HUES48 (cell line): ENCODE results near the gene RECK.
"Not testable (repeated sequence)": the region's sequence is repeated elsewhere in the genome, so short reads cannot be mapped to it uniquely, and the experiment has no call there.

ENCODE experiments used
- H3K27ac ChIP-seq: one replicate; pipeline ENCODE4 v1.7.0; 2013; ENCODE audit warnings: low read depth, low read length, inconsistent platforms
- H3K27me3 ChIP-seq: 2 replicates; pipeline ENCODE4 v1.6.1; 2013; ENCODE audit warnings: mild to moderate bottlenecking, low read length; ENCODE audit not compliant: control insufficient read depth, insufficient read depth
- H3K36me3 ChIP-seq: 2 replicates; pipeline ENCODE4 v1.6.1; 2013; ENCODE audit warnings: low read length; ENCODE audit not compliant: control insufficient read depth, insufficient read depth
- H3K4me1 ChIP-seq: 2 replicates; pipeline ENCODE4 v1.6.1; 2013; ENCODE audit warnings: mild to moderate bottlenecking, low read length; ENCODE audit not compliant: control insufficient read depth, insufficient read depth
- H3K4me3 ChIP-seq: 2 replicates; pipeline ENCODE4 v1.5.1; 2013; ENCODE audit warnings: mild to moderate bottlenecking, low read depth, low read length
- H3K9ac ChIP-seq: 2 replicates; pipeline ENCODE4 v1.6.1; 2013; ENCODE audit warnings: mild to moderate bottlenecking, low read depth, low read length, moderate library complexity
- H3K9me3 ChIP-seq: 2 replicates; pipeline ENCODE4 v1.6.1; 2013; ENCODE audit warnings: low read length; ENCODE audit not compliant: control insufficient read depth, insufficient read depth

RECK gene

GRCh38 chr9:36074055-36074454 is 37.3 kb downstream of the RECK start:
- no peak overlapping the region for H3K9ac ChIP-seq

GRCh38 chr9:36074870-36075532 is 38.3 kb downstream of the RECK start:
- H3K4me3 ChIP-seq: no peak overlapping the region

More at GRCh38 chr9:36074055-36074454, 37.3 kb downstream of the RECK start:
- no peak overlapping the region for H3K4me3 ChIP-seq
- H3K4me1 ChIP-seq: no peaks in the 10 kb centered on the region
- H3K27me3 ChIP-seq: no peaks in the 10 kb centered on the region
- H3K9me3 ChIP-seq: no peaks in the 10 kb centered on the region
- H3K27ac ChIP-seq: no peak overlapping the region
- no peaks in the 10 kb centered on the region for H3K36me3 ChIP-seq

GRCh38 chr9:36078051-36078450 is 41.3 kb downstream of the RECK start:
- Histone ChIP-seq H3K9ac (no peak overlapping the region), H3K9me3 (no peaks in the 10 kb centered on the region), H3K36me3 (0 out of 2 replicates have a peak, but pooled peaks cover under 1% of the 10 kb centered on the region), H3K4me3 (no peak overlapping the region), H3K4me1 (no peaks in the 10 kb centered on the region), H3K27ac (no peak overlapping the region), H3K27me3 (no peaks in the 10 kb centered on the region)

More at GRCh38 chr9:36074870-36075532, 38.3 kb downstream of the RECK start:
- Histone ChIP-seq H3K36me3 (no peaks in the 10 kb centered on the region), H3K27ac (no peak overlapping the region), H3K4me1 (no peaks in the 10 kb centered on the region), H3K9me3 (no peaks in the 10 kb centered on the region), H3K27me3 (no peaks in the 10 kb centered on the region), H3K9ac (no peak overlapping the region)

GRCh38 chr9:36080519-36080918 is 43.8 kb downstream of the RECK start:
- Histone ChIP-seq H3K27me3 (no peaks in the 10 kb centered on the region), H3K9me3 (no peaks in the 10 kb centered on the region), H3K27ac (no peak overlapping the region), H3K9ac (no peak overlapping the region), H3K4me3 (no peak overlapping the region), H3K4me1 (no peaks in the 10 kb centered on the region), H3K36me3 (0 out of 2 replicates have a peak, but pooled peaks cover 6% of the 10 kb centered on the region)

- Histone ChIP-seq H3K27ac (no peak overlapping the region), H3K4me3 (no peak overlapping the region), H3K4me1 (no peaks in the 10 kb centered on the region), H3K9me3 (no peaks in the 10 kb centered on the region; the same call in 1 of the 2 replicates), H3K36me3 (peaks cover 12% of the 10 kb centered on the region), H3K27me3 (no peaks in the 10 kb centered on the region), H3K9ac (no peak overlapping the region)
Measured at GRCh38 chr9:36082931-36083330, 46.2 kb downstream of the RECK start.

GRCh38 chr9:36086442-36086841 is 49.7 kb downstream of the RECK start:
- Histone ChIP-seq H3K27ac (no peak overlapping the region), H3K9me3 (no peaks in the 10 kb centered on the region; the same call in 1 of the 2 replicates), H3K27me3 (no peaks in the 10 kb centered on the region), H3K9ac (no peak overlapping the region), H3K4me3 (no peak overlapping the region), H3K36me3 (peaks cover 12% of the 10 kb centered on the region), H3K4me1 (peaks cover 8% of the 10 kb centered on the region)

- not testable (repeated sequence) for H3K4me3 ChIP-seq, H3K27ac ChIP-seq, H3K9me3 ChIP-seq, H3K9ac ChIP-seq, H3K27me3 ChIP-seq
- Histone ChIP-seq H3K4me1 (peaks cover 14% of the 10 kb centered on the region), H3K36me3 (peaks cover 12% of the 10 kb centered on the region)
Measured at GRCh38 chr9:36087054-36087453, 50.3 kb downstream of the RECK start.

GRCh38 chr9:36088020-36088419 is 51.3 kb downstream of the RECK start:
- Histone ChIP-seq H3K27ac (no peak overlapping the region), H3K4me3 (no peak overlapping the region), H3K36me3 (peaks cover 12% of the 10 kb centered on the region), H3K4me1 (peaks cover 21% of the 10 kb centered on the region), H3K9me3 (no peaks in the 10 kb centered on the region; the same call in 1 of the 2 replicates), H3K27me3 (no peaks in the 10 kb centered on the region), H3K9ac (no peak overlapping the region)

GRCh38 chr9:36091026-36091953 is 54.6 kb downstream of the RECK start:
- Histone ChIP-seq H3K4me3 (no peak overlapping the region; the same call in 1 of the 2 replicates), H3K27ac (peak overlapping the region; percentile 56), H3K9me3 (no peaks in the 10 kb centered on the region; the same call in 1 of the 2 replicates), H3K27me3 (no peaks in the 10 kb centered on the region), H3K4me1 (peaks cover 34% of the 10 kb centered on the region), H3K9ac (no peak overlapping the region; the same call in 1 of the 2 replicates), H3K36me3 (peaks cover 6% of the 10 kb centered on the region)

- Histone ChIP-seq H3K4me3 (no peak overlapping the region), H3K9me3 (no peaks in the 10 kb centered on the region; the same call in 1 of the 2 replicates), H3K9ac (no peak overlapping the region), H3K4me1 (peaks cover 34% of the 10 kb centered on the region), H3K27me3 (no peaks in the 10 kb centered on the region), H3K36me3 (no peaks in the 10 kb centered on the region), H3K27ac (peak overlapping the region; percentile 56)
Measured at GRCh38 chr9:36092014-36092413, 55.3 kb downstream of the RECK start.
